Neural crest cell (in vitro differentiated cells): Measurements from ENCODE around the gene KNDC1. TPM values are rescaled to one million over a fixed set of nuclear protein-coding genes. Genes with fewer than 3 reads are reported as not detected.

Source experiments
- DNase-seq: peaks from one replicate; pipeline ENCODE4 v3.0.0; 2021; ENCODE audit warnings: low read depth, mixed read lengths, low spot score
- H3K27ac Mint-ChIP-seq: one replicate; pipeline ENCODE4 v1.8.0; 2021; ENCODE audit warnings: mild to moderate bottlenecking, mixed read lengths; ENCODE audit not compliant: unreplicated experiment
- H3K27me3 Mint-ChIP-seq: 2 replicates; pipeline ENCODE4 v1.8.0; 2021; ENCODE audit warnings: low read depth, mild to moderate bottlenecking, mixed read lengths
- H3K36me3 Mint-ChIP-seq: 2 replicates; pipeline ENCODE4 v1.8.0; 2021; ENCODE audit warnings: low read depth, mild to moderate bottlenecking, mixed read lengths
- H3K4me1 Mint-ChIP-seq: 2 replicates; pipeline ENCODE4 v1.8.0; 2021; ENCODE audit warnings: mixed read lengths
- H3K4me3 Mint-ChIP-seq: one replicate; pipeline ENCODE4 v1.8.0; 2021; ENCODE audit warnings: mild to moderate bottlenecking, mixed read lengths
- H3K9me3 Mint-ChIP-seq: 2 replicates; pipeline ENCODE4 v1.8.0; 2021; ENCODE audit warnings: mixed read lengths
- CTCF ChIP-seq: fragments of 200-600 bp; sonication (generic); conservative IDR thresholded peaks from 2 replicates; pipeline ENCODE4 v1.5.0; 2021; ENCODE audit warnings: antibody characterized with exemption, mild to moderate bottlenecking
- total RNA-seq: library from RNA; stranded (reverse); gene quantifications from 2 replicates; pipeline ENCODE4 v1.2.1, GENCODE V29; 2021

KNDC1 gene
- total RNA-seq, 1 donor from 2014 or later, result 5.5 TPM

- no peak for TF ChIP-seq CTCF
- Mint-ChIP-seq H3K9me3 (no peaks in the 10 kb centered on the region), H3K27ac (no peak overlapping the region), H3K27me3 (no peaks in the 10 kb centered on the region), H3K36me3 (peaks cover 4% of the 10 kb centered on the region), H3K4me1 (peaks cover 4% of the 10 kb centered on the region), H3K4me3 (no peak overlapping the region)
- DNase-seq, result no peak
Measured at GRCh38 chr10:133184591-133185244, 24.7 kb downstream of the KNDC1 start.

GRCh38 chr10:133185421-133185820, 25.4 kb downstream of the KNDC1 start:
- Mint-ChIP-seq H3K4me1 (peaks cover 4% of the 10 kb centered on the region), H3K9me3 (no peaks in the 10 kb centered on the region), H3K27me3 (no peaks in the 10 kb centered on the region), H3K4me3 (no peak overlapping the region), H3K27ac (no peak overlapping the region), H3K36me3 (peaks cover 4% of the 10 kb centered on the region)
- no peak for TF ChIP-seq CTCF
- no peak for DNase-seq

GRCh38 chr10:133185916-133186315, 25.9 kb downstream of the KNDC1 start:
- peaks cover 4% of the 10 kb centered on the region for H3K36me3 Mint-ChIP-seq

GRCh38 chr10:133186416-133187090, 26.5 kb downstream of the KNDC1 start:
- peak overlapping the region; percentile 62 for H3K27ac Mint-ChIP-seq
- no peaks in the 10 kb centered on the region for H3K27me3 Mint-ChIP-seq
- no peak for TF ChIP-seq CTCF
- no peaks in the 10 kb centered on the region for H3K9me3 Mint-ChIP-seq
- no peak overlapping the region for H3K4me3 Mint-ChIP-seq
- DNase-seq, result no peak
- peaks cover 4% of the 10 kb centered on the region for H3K4me1 Mint-ChIP-seq
- peaks cover 4% of the 10 kb centered on the region for H3K36me3 Mint-ChIP-seq

More at GRCh38 chr10:133185916-133186315, 25.9 kb downstream of the KNDC1 start:
- H3K9me3 Mint-ChIP-seq, result no peaks in the 10 kb centered on the region
- DNase-seq, result no peak
- H3K4me1 Mint-ChIP-seq, result peaks cover 4% of the 10 kb centered on the region
- no peak for TF ChIP-seq CTCF
- H3K27ac Mint-ChIP-seq, result no peak overlapping the region
- H3K4me3 Mint-ChIP-seq, result no peak overlapping the region
- no peaks in the 10 kb centered on the region for H3K27me3 Mint-ChIP-seq

GRCh38 chr10:133187091-133187905, 27.3 kb downstream of the KNDC1 start:
- no peak for DNase-seq
- no peaks in the 10 kb centered on the region for H3K9me3 Mint-ChIP-seq
- H3K4me3 Mint-ChIP-seq, result no peak overlapping the region
- peaks cover 4% of the 10 kb centered on the region for H3K27me3 Mint-ChIP-seq
- peaks cover 4% of the 10 kb centered on the region for H3K4me1 Mint-ChIP-seq
- peaks cover 8% of the 10 kb centered on the region for H3K36me3 Mint-ChIP-seq
- no peak for TF ChIP-seq CTCF
- no peak overlapping the region for H3K27ac Mint-ChIP-seq
